ENCODE measurements around the gene UTP25. TPM values are rescaled to one million over a fixed set of nuclear protein-coding genes. Genes with fewer than 3 reads are reported as not detected.
A peak's percentile ranks its signal among the peaks of the same experiment; 100 is the strongest.

The UTP25 gene
- total and polyA plus RNA-seq, 8 donors: 0.95 to 4.4 (median 3.0) TPM

DNA sequence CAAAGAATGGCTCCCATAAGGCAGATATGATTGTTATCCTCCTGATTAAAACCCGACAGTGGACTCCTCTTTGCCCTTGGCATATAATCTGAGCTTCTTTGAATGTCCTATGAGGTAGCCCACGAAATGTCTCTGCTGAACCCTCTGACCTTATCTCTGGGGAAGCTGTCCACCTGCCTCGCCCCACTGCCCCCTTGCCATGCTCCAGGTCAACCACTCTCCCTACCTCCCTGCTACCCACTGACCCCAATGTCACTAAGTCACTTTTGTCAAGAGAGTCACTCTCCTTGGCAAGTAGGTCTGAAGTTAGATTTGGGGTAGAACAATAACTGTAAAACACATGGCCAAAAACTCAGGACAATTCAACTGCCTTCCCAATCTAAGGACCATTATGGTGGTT is 54.5 kb downstream of the UTP25 start:
- H3K27me3 ChIP-seq: no peaks in the 10 kb centered on the region
- no peak for FAIRE-seq
- no peak overlapping the region for H3K4me3 ChIP-seq
- ATAC-seq: no peak
- H3K27ac ChIP-seq: no peak overlapping the region
- no peaks in the 10 kb centered on the region for H3K36me3 ChIP-seq
- peaks cover 0 to 5% (median 0%) of the 10 kb centered on the region in 3 donors for H3K4me1 ChIP-seq
- H3K9me3 ChIP-seq: no peaks in the 10 kb centered on the region
- intact Hi-C loops (cut with DNase I): no loop called here
- 65 to 70% methylated on average over 3 of the region's 3 CpGs for WGBS, 2 donors
- no peak for DNase-seq
- TF ChIP-seq, protein P1, sequence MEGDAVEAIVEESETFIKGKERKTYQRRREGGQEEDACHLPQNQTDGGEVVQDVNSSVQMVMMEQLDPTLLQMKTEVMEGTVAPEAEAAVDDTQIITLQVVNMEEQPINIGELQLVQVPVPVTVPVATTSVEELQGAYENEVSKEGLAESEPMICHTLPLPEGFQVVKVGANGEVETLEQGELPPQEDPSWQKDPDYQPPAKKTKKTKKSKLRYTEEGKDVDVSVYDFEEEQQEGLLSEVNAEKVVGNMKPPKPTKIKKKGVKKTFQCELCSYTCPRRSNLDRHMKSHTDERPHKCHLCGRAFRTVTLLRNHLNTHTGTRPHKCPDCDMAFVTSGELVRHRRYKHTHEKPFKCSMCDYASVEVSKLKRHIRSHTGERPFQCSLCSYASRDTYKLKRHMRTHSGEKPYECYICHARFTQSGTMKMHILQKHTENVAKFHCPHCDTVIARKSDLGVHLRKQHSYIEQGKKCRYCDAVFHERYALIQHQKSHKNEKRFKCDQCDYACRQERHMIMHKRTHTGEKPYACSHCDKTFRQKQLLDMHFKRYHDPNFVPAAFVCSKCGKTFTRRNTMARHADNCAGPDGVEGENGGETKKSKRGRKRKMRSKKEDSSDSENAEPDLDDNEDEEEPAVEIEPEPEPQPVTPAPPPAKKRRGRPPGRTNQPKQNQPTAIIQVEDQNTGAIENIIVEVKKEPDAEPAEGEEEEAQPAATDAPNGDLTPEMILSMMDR (IDR thresholded peaks at IDR 0.05): no peak

GRCh38 chr1:209882942-209883340 is 55.2 kb downstream of the UTP25 start:
- no peak for DNase-seq
- intact Hi-C loops (cut with DNase I): no loop called here
- no peaks in the 10 kb centered on the region for H3K9me3 ChIP-seq
- no peak for ATAC-seq
- WGBS, 2 donors: 63 to 69% methylated on average over 2 of the region's 2 CpGs
- no peaks in the 10 kb centered on the region for H3K27me3 ChIP-seq
- TF ChIP-seq, protein P1 (IDR thresholded peaks at IDR 0.05): no peak
- H3K4me3 ChIP-seq: no peak overlapping the region
- no peak overlapping the region for H3K27ac ChIP-seq
- H3K4me1 ChIP-seq: peaks cover 0 to 5% (median 0%) of the 10 kb centered on the region in 3 donors
- no peak for FAIRE-seq
- no peaks in the 10 kb centered on the region for H3K36me3 ChIP-seq

DNA sequence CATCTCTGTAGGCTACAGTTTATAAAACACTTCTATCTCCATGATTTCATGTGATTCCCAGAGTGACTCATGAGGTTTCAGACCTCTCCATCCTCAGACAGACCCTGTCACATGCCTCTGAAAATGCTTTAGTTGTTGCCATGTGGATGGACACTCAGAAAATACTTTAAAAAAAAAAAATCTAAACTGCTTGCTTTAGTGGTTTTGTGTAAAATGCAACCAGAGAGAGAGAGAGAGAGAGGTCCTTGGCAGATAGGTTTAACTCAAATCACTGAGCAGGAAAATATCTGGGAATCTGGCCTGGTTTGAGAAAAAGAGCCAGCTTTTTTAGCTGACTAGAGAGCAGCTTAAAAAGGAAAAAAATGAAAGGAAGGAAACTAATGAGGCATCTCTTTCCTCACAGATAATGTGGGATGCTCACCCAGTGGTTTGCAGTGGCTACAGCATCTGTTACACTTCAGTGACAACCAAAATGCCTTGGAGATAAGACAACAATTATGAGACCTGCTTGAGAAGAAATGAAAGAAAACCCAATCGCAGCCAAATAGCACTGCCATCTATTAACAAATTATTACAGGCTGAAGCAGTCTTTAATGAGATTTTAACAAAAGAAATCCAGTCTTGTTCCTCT is 55.7 kb downstream of the UTP25 start:
- H3K9me3 ChIP-seq: no peaks in the 10 kb centered on the region
- H3K27me3 ChIP-seq: no peaks in the 10 kb centered on the region
- no peak overlapping the region for H3K27ac ChIP-seq
- FAIRE-seq: no peak
- H3K4me3 ChIP-seq: no peak overlapping the region
- TF ChIP-seq, protein P1 (IDR thresholded peaks at IDR 0.05): no peak
- H3K4me1 ChIP-seq: peaks cover 0 to 5% (median 0%) of the 10 kb centered on the region in 3 donors
- H3K36me3 ChIP-seq: no peaks in the 10 kb centered on the region
- intact Hi-C loops (cut with DNase I): no loop called here
- no peak for DNase-seq
- peak in 3 of 4 donors; percentile 28 to 46 (median 30) for ATAC-seq
- WGBS, 2 donors: 65 to 89% methylated on average over 1 of the region's 1 CpG

GRCh38 chr1:209884249-209884648 is 56.5 kb downstream of the UTP25 start:
- H3K27me3 ChIP-seq: no peaks in the 10 kb centered on the region
- no peaks in the 10 kb centered on the region for H3K9me3 ChIP-seq
- DNase-seq (no peak), FAIRE-seq (no peak), ATAC-seq (peak in 1 of 4 donors; percentile 29)
- peaks cover 0 to 5% (median 0%) of the 10 kb centered on the region in 3 donors for H3K4me1 ChIP-seq
- TF ChIP-seq, protein P1 (IDR thresholded peaks at IDR 0.05): no peak
- H3K36me3 ChIP-seq: no peaks in the 10 kb centered on the region
- WGBS, 2 donors: 67 to 81% methylated on average over 4 of the region's 4 CpGs
- intact Hi-C loops (cut with DNase I): no loop called here
- no peak overlapping the region for H3K4me3 ChIP-seq
- H3K27ac ChIP-seq: no peak overlapping the region

- peak in 4 of 6 donors; percentile 16 to 59 (median 44) for DNase-seq
- peak; percentile 77 to 89 (median 84) for ATAC-seq
- H3K4me3 ChIP-seq: no peak overlapping the region
- intact Hi-C loops (cut with DNase I): no loop called here
- H3K9me3 ChIP-seq: no peaks in the 10 kb centered on the region
- H3K36me3 ChIP-seq: no peaks in the 10 kb centered on the region
- no peak overlapping the region for H3K27ac ChIP-seq
- FAIRE-seq: no peak
- 38 to 48% methylated on average over 2 of the region's 2 CpGs for WGBS, 2 donors
- TF ChIP-seq, protein P1 (IDR thresholded peaks at IDR 0.05): no peak
- peaks cover 0 to 5% (median 0%) of the 10 kb centered on the region in 3 donors for H3K4me1 ChIP-seq
- H3K27me3 ChIP-seq: no peaks in the 10 kb centered on the region
Measured at GRCh38 chr1:209884665-209885117, 56.9 kb downstream of the UTP25 start.
